ENCODE results near the gene ANKRD63.

The ANKRD63 gene

GRCh38 chr15:40276927-40277326 lies 5.9 kb downstream of the ANKRD63 start:
- H3K4me3 ChIP-seq (ENCODE audit: control insufficient read depth, low read depth, low read length): no peak overlapping the region
- DNase-seq (ENCODE audit: low read depth): no peak
- TF ChIP-seq CTCF (IDR thresholded peaks at IDR 0.05; ENCODE audit: control insufficient read depth, insufficient read depth, low read depth, low read length, missing control alignments): no peak

GRCh38 chr15:40275954-40276353 lies 6.9 kb downstream of the ANKRD63 start:
- no peak overlapping the region for H3K4me3 ChIP-seq (ENCODE audit: control insufficient read depth, low read depth, low read length)
- DNase-seq (ENCODE audit: low read depth): no peak
- TF ChIP-seq CTCF (IDR thresholded peaks at IDR 0.05; ENCODE audit: control insufficient read depth, insufficient read depth, low read depth, low read length, missing control alignments): no peak

- no peak for DNase-seq (ENCODE audit: low read depth)
- no peak overlapping the region for H3K4me3 ChIP-seq (ENCODE audit: control insufficient read depth, low read depth, low read length)
- no peak for TF ChIP-seq CTCF (IDR thresholded peaks at IDR 0.05; ENCODE audit: control insufficient read depth, insufficient read depth, low read depth, low read length, missing control alignments)
Measured at GRCh38 chr15:40275523-40275922, 7.3 kb downstream of the ANKRD63 start.

GRCh38 chr15:40274350-40275274 lies 8.3 kb downstream of the ANKRD63 start:
- peak; percentile 100 for TF ChIP-seq CTCF (IDR thresholded peaks at IDR 0.05; ENCODE audit: control insufficient read depth, insufficient read depth, low read depth, low read length, missing control alignments)
- H3K4me3 ChIP-seq (ENCODE audit: control insufficient read depth, low read depth, low read length): no peak overlapping the region
- peak; percentile 37 for DNase-seq (ENCODE audit: low read depth)

- no peak overlapping the region for H3K4me3 ChIP-seq (ENCODE audit: control insufficient read depth, low read depth, low read length)
- DNase-seq (ENCODE audit: low read depth): no peak
- TF ChIP-seq CTCF (IDR thresholded peaks at IDR 0.05; ENCODE audit: control insufficient read depth, insufficient read depth, low read depth, low read length, missing control alignments): no peak
Measured at GRCh38 chr15:40273428-40273827, 9.4 kb downstream of the ANKRD63 start.

GRCh38 chr15:40272485-40273056 lies 10.3 kb downstream of the ANKRD63 start:
- no peak for DNase-seq (ENCODE audit: low read depth)
- H3K4me3 ChIP-seq (ENCODE audit: control insufficient read depth, low read depth, low read length): no peak overlapping the region
- no peak for TF ChIP-seq CTCF (IDR thresholded peaks at IDR 0.05; ENCODE audit: control insufficient read depth, insufficient read depth, low read depth, low read length, missing control alignments)

All from AG09309 (cell line).